ENCODE results near the gene CEP131.
A peak's percentile ranks its signal among the peaks of the same experiment; 100 is the strongest.

Gene CEP131

DNA sequence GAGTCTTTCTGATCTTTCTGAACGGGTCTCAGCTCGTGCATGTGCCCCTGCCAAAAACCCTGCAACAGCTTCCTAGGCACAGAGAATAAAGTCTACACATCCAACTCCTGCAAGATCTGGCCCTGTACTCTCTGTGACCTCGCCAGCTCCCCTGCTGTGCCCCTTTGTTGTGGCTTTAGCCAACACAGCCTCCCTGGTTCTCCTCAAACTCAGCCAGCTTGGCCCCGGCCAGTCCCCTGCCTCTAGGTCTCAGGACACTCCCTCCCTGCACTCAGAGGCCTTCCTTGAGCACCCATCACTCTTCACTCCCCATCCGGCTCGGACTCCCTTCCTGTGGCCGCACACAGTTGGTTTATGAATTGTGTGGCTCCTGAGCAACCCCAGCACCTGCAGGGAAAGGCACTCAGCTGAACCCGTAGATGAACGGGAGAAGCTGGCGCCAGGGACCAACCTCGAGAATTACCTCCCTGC is 1.4 kb downstream of the CEP131 start:
- DNase-seq: no peak

DNA sequence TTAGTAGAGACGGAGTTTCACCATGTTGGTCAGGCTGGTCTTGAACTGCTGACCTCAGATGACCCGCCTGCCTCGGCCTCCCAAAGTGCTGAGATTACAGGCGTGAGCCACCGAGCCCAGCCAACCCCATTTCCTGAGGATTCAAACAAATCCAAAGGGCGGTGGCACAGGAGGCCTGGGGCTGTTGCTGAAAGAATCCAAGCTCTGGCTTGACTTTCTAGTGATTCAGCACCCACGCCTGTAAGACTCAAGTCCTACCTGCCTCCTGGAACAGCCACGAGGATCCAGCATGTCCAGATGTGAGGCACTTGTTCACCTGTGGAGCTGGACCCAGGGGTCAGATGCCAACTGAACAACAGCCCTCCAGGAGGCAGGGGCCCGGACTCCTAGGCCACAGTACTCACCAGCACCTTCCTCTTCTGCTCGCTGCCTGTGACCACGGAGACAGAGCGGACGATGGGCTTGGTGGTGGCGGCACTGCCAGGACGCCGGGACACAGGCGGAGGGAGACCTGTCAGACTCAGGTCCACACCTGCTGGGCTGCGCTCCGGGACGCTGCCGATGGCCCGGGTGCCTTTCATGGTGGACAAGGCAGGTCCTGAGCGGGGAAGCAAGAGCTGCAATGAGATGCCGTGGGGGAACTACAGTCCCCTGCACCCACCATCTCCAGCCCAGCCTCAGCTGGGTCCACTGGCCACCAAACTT is 3.1 kb downstream of the CEP131 start:
- DNase-seq: no peak

- no peak for DNase-seq
Observed at GRCh38 chr17:81218991-81219390, 3.8 kb downstream of the CEP131 start.

DNA sequence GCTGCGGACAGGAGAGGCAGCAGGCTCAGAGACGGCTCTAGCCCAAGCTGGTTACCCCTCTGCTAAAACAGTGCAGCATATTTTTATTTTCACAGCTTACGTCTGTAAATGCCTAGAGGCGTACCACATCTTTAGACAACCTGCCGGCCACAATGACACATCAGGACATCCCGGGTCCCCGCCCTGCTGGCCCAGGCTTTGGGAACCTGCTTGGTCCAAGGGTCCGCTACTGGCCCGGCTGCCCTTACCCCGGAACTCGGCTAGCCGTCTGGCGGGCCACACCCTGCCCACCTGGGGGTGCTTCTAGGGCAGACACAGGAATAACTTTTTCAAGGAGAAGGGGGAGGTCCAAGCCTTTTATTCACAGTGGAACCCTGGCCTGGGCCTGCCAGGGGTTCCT is 4.3 kb downstream of the CEP131 start:
- no peak for DNase-seq

- DNase-seq: no peak
Observed at GRCh38 chr17:81217491-81217890, 5.3 kb downstream of the CEP131 start.

DNA sequence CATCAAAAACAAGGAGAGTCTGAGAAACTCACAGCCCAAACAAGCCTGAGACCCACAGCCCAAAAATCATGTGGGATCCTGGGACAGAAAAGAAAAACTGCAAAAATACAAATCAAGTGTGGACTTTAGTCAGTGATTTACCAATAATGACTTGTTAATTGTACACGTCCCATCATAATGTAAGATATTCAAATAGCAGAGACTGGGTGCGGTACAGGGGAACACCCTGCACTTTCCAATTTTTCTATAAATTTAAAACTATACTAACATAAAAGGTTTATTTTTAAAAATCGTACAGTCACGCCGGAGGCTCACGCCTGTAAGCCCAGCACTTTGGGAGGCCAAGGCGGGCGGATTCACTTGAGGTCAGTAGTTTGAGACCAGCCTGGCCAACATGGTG is 8.8 kb downstream of the CEP131 start:
- DNase-seq: no peak

GRCh38 chr17:81212365-81212764 is 10.4 kb downstream of the CEP131 start:
- DNase-seq: no peak

DNA sequence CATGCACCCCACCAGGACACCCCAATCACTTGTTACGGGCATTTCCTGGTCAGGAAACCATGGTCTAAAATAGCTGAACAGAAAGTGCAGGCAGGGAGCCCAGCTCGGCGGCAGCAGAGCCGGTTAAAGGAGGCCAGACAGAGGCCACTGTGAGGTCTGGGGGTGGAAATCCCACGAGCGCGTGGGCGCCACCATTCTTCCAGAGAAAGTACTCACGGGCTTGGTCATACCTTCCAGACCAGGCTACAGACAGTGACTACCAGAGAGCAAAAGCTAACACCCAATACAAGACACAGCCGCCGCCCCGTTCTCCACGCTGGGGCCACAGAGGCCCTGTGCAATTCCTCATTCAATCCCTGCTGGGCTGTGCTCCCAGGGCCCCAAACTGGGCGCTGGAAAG is 11.9 kb downstream of the CEP131 start:
- DNase-seq: no peak

GRCh38 chr17:81210466-81210865 is 12.3 kb downstream of the CEP131 start:
- DNase-seq: no peak

GRCh38 chr17:81209141-81209540 is 13.6 kb downstream of the CEP131 start:
- no peak for DNase-seq

DNA sequence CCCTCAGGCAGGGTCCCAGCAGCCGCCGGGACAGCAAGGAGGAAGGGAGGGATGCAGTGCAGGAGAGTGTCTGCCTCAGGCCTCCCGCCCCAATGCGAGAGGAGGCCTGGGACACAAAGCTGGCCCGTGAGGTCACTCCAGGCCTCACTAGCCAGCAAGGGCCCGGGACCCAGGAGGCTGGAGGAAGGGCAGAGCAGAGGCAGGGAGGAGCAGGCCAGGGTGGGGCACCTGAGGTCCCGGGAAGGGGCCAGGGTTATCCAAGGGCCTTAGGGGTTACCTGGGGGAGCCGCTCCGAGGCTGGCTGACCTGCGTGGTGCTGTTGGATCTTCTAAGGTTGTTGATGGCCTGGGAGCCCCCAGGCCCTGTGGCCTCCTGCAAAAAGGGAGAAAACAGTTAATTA is 14.1 kb downstream of the CEP131 start:
- no peak for DNase-seq

- DNase-seq: no peak
Observed at GRCh38 chr17:81207610-81208581, 14.9 kb downstream of the CEP131 start.

DNA sequence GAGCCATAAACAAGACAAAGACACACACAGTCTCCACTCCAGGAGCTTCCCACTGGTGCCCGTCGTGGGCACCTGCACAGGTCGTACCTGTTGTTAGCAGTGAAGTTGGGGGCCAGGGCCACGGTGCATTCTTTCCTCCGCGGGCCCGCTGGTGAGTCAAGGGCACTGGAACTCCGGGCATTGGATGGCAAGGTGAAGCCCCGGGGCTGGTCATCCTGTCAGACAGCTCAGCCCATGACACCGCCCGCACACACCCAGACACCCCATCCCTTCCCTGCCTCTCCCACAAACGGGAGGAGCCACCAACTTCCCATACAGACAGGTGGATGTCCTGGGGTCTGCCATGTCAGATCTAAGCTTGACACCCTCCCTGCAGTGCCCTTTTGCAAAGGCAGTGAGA is 16.1 kb downstream of the CEP131 start:
- no peak for DNase-seq

DNA sequence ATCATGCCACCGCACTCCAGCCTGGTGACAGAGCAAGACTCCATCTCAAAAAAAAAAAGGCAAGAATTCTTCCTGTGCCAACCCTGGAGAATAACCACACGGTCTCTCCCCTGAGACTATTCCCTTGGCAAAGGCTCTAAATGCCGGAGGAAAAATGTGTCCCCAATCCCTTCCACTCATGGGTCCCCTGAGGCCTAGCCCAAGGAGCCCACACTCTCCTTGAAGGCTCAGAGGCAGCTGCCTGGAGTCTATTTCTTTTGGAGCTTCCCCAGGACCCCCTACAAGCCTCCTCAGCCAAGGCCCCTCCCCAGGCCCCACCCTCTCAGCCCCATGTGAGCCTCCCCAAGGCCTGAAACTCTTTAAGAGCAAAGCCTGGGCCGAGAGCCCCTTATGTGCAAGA is 16.6 kb downstream of the CEP131 start:
- no peak for DNase-seq

DNA sequence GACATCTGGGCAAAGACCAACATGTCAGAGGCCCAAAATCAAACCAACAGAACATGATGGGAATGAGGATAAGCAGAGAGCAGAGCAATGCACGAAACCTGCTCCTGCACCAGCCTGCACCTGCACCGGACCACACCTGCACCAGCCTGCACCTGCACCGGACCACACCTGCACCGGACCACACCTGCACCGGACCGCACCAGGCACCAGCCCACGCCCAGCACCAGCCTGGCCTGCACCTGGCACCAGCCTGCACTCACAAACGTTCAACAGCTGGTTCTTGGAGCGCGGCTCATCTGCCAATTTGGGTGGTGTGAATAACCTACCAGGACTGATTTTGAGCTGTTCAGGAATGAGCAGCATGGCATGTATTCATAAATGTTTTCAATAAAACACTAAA is 18.2 kb downstream of the CEP131 start:
- no peak for DNase-seq

DNA sequence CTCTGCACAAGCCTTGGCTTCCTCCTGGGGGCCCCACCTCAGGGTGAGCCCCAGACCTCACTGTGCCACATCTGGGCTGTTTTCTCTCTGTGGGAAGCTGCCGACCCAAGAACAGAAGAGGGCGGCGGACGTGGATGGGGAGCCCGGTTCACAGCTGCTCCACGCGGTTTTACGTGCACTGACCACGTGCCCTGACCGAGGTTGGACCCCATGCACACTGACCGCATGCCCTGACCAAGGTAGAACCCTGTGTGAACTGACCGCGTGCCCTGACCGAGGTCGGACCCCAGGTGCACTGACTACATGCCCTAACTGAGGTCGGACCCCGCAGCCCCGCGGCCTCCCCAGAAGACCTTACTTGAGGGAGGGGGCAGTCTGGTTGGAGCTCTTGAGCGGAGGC is 19.6 kb downstream of the CEP131 start:
- DNase-seq: no peak

- no peak for DNase-seq
Observed at GRCh38 chr17:81202318-81202717, 20.4 kb downstream of the CEP131 start.

GRCh38 chr17:81200695-81201580 is 21.8 kb downstream of the CEP131 start:
- DNase-seq: peak; percentile 19

GRCh38 chr17:81200201-81200600 is 22.6 kb downstream of the CEP131 start:
- no peak for DNase-seq

DNA sequence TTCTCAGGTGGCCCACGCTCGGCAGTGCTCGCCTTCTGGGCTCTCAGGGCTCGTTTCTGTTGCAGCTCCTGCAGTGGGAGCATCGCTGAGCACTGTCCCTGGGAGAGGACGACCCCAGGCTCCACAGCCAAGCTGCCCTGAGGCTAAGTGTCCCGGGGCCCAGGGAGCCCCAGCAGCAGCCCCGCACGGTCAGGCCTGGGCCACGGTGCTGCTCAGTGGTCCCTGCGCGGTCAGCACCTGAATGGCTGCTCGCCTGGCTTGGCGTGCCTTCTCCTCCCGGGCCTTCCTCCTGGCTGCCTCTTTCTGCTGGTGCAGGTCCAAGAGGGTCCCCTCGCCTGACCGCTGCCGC is 23.3 kb downstream of the CEP131 start:
- no peak for DNase-seq

DNA sequence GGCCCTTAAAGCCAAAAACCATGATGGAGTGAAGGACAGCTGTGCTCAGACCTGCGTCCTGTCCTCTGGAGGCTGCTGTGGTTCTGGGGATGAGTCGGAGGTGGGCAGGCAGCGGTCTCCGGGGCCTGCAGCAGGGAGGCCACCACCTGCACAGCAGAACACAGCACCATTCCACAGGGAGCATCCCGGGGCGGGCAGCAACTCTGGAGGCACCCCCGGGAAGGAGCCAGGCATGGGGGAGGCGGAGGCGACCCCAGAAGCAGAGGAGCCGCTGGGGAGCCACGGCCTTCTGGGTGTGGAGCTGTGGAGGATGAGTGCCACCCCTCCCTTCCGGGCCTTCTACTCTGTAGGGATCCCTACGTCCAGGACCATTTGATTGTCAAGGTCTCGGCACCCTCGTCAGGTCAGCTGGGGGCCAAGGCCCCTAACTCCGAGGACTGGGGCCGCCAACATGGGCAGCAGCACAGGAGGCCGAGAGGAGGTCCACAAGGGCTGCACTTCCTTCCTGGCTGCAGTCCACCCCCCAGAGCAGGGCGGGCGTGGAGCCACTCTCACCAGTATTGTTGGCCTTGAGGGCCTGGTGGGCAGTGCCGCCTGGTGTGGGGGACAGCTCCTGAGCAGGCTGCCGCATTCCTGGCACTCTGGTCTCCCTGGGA is 23.8 kb downstream of the CEP131 start:
- no peak for DNase-seq

DNA sequence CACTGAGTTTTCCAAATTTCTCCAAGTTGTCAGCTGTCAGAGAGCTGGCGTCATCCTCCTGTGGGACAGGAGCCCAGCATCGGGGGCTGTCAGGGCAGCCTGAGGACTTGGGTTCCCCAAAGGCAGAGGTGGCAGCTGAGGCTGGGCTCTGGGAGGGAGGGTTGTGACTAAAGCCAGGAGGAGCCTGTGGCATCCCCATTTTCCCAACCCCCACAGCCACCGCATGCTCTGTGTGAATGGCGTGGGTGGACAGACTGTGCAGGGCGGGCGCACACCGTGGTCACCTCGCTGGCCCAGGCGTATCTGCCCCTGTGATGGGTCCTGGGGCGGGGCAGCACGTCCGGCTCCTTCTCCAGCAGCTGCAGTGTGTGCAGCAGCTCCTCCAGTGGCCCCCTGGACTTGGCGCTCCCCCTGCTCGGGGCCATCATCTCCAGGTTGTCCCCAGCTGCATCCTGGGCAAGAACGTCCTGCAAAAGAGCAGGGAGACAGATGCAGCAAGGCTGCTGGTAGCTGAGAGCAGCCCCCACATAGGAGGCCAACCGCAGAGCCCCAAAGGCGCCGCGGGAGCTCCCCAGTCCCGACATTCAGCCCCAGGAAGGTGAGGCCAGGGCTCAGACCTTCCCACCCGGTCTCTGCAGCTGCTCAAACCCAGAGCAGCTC is 24.8 kb downstream of the CEP131 start:
- DNase-seq: no peak
